ENCODE data around the gene CTPS1.

The CTPS1 gene

DNA sequence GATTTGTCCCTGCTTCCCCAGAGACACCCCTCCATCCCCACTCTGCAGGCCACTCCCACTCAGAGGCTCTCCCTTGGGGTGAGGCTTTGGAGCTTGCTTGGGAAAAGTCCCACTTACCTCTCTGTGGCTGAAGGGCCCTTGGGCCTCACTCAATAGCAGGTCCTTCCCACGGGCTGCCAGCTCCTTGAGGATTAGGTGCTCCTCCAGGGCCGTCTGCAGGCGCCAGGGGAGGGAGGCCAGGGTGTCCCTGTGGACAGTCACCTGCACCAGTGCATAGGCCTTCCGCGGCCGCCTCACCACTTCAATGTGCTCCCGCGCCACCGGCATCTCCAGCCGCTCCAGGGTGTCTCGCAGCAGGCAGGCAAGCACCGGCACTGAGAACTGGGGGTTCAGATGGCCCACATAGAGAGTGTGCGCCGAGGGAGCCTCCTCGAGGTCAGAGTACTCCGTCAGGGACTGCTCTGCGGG is 40.6 kb downstream of the CTPS1 start:
- TF ChIP-seq EZH2phosphoT487 (IDR thresholded peaks at IDR 0.05; ENCODE audit: borderline replicate concordance) (no peak), CTCF (conservative IDR thresholded peaks at IDR 0.05; ENCODE audit: low read length) (no peak)
- Histone ChIP-seq H3K4me1 (ENCODE audit: insufficient read depth, low read length, poor library complexity, severe bottlenecking) (peaks cover 20% of the 10 kb centered on the region), H3K79me2 (ENCODE audit: insufficient read depth, low read length) (no peaks in the 10 kb centered on the region), H2AFZ (ENCODE audit: low read length) (no peak overlapping the region), H3K27me3 (ENCODE audit: insufficient read depth, low read length, poor library complexity, severe bottlenecking) (no peaks in the 10 kb centered on the region), H3K36me3 (ENCODE audit: insufficient read depth, low read length) (peaks cover 35% of the 10 kb centered on the region; the same call in 1 of the 2 replicates), H4K20me1 (ENCODE audit: insufficient read depth, low read length, poor library complexity, severe bottlenecking) (no peaks in the 10 kb centered on the region), H3K4me2 (ENCODE audit: low read depth, low read length, poor library complexity, severe bottlenecking) (no peak overlapping the region), H3F3A (ENCODE audit: low read depth) (no peaks in the 10 kb centered on the region), H3K9me3 (ENCODE audit: insufficient read depth, low read depth, low read length) (no peaks in the 10 kb centered on the region), H3K9ac (ENCODE audit: low read depth, low read length, poor library complexity, severe bottlenecking) (no peak overlapping the region), H3K9me2 (replicated peaks; ENCODE audit: low read depth, low read length) (no peaks in the 10 kb centered on the region), H3K4me3 (ENCODE audit: low read length, poor library complexity, severe bottlenecking) (no peak overlapping the region)

DNA sequence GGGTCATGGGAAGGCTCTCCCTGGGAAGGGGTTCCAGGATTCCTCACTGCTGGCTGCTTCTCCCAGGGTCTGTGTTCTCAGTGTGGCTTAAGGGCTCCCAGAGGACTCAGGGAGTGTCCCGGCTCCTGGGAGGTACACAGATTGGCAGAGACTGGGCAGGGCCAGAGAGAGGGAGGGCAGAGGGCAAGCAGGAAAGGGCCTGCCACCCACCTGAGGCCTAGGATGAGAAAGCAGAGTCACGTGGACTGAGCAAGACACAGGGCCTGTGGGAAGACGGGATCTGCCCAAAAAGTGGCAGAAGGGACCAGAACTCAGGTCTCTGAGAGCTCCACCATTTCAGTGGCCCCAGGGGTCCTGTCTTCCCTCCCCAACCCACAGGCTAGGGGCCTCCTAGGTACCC is 41.2 kb downstream of the CTPS1 start:
- Histone ChIP-seq H3F3A (ENCODE audit: low read depth) (no peaks in the 10 kb centered on the region), H2AFZ (ENCODE audit: low read length) (no peak overlapping the region), H3K79me2 (ENCODE audit: insufficient read depth, low read length) (no peaks in the 10 kb centered on the region), H3K4me1 (ENCODE audit: insufficient read depth, low read length, poor library complexity, severe bottlenecking) (peaks cover 15% of the 10 kb centered on the region), H4K20me1 (ENCODE audit: insufficient read depth, low read length, poor library complexity, severe bottlenecking) (no peaks in the 10 kb centered on the region), H3K9me2 (replicated peaks; ENCODE audit: low read depth, low read length) (no peaks in the 10 kb centered on the region), H3K27me3 (ENCODE audit: insufficient read depth, low read length, poor library complexity, severe bottlenecking) (no peaks in the 10 kb centered on the region), H3K4me2 (ENCODE audit: low read depth, low read length, poor library complexity, severe bottlenecking) (no peak overlapping the region), H3K4me3 (ENCODE audit: low read length, poor library complexity, severe bottlenecking) (no peak overlapping the region), H3K9me3 (ENCODE audit: insufficient read depth, low read depth, low read length) (no peaks in the 10 kb centered on the region), H3K9ac (ENCODE audit: low read depth, low read length, poor library complexity, severe bottlenecking) (peak overlapping the region; percentile 16), H3K36me3 (ENCODE audit: insufficient read depth, low read length) (peaks cover 30% of the 10 kb centered on the region; the same call in 1 of the 2 replicates)
- no peak for TF ChIP-seq EZH2phosphoT487 (IDR thresholded peaks at IDR 0.05; ENCODE audit: borderline replicate concordance)
- TF ChIP-seq CTCF (conservative IDR thresholded peaks at IDR 0.05; ENCODE audit: low read length): no peak

DNA sequence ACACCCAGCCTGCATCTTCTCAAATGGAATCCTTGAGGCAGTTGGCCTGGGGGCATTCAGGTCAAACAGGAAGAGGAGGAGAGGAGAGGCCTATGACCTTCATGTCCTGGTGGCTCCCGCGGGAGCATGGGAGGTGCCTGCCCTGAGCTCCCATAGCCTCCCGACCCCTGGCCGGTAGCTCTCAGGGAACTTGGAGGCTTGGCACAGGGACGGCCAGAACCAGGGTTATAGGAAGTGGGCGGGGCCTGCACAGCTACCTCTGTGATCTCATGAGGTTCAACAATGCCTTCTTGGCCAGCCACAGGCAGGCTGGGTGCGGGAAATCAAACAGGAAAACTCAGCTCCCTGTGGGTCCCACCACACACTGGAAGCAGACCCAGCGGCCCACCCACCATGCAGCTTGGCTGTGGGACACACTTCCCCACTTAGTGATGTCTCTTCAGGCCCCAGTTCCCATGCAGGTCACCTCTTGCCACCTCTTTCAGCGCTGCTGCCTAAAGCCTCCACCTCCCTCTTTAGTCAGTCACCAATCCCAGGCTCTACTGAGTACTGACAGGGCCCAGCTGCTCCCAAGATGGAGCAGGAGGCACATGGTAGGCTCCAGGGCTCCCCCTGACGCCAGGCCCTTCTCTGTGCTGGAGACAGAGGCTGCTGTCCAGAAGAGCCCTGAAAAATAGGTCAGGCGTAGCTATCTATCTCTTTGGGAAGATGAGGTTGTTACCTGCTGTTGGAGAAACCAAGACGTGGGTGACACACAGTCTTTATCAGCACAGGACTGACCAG is 42.2 kb downstream of the CTPS1 start, which contains the start of gene SLFNL1:
Gene SLFNL1, minus strand, starts transcription at position 200 of the 783 bp plus-strand sequence. CDS start 1,065 bp downstream, outside the sequence.
- Histone ChIP-seq H3K9me2 (replicated peaks; ENCODE audit: low read depth, low read length) (no peaks in the 10 kb centered on the region), H4K20me1 (ENCODE audit: insufficient read depth, low read length, poor library complexity, severe bottlenecking) (no peaks in the 10 kb centered on the region), H3K79me2 (ENCODE audit: insufficient read depth, low read length) (no peaks in the 10 kb centered on the region), H3K4me1 (ENCODE audit: insufficient read depth, low read length, poor library complexity, severe bottlenecking) (peaks cover 15% of the 10 kb centered on the region), H3K4me2 (ENCODE audit: low read depth, low read length, poor library complexity, severe bottlenecking) (no peak within 1 kb of the TSS), H3F3A (ENCODE audit: low read depth) (no peaks in the 10 kb centered on the region), H3K9ac (ENCODE audit: low read depth, low read length, poor library complexity, severe bottlenecking) (peak within 1 kb of the TSS; percentile 16), H2AFZ (ENCODE audit: low read length) (no peak within 1 kb of the TSS), H3K4me3 (ENCODE audit: low read length, poor library complexity, severe bottlenecking) (no peak within 1 kb of the TSS), H3K36me3 (ENCODE audit: insufficient read depth, low read length) (peaks cover 31% of the 10 kb centered on the region; the same call in 1 of the 2 replicates), H3K27me3 (ENCODE audit: insufficient read depth, low read length, poor library complexity, severe bottlenecking) (no peaks in the 10 kb centered on the region), H3K9me3 (ENCODE audit: insufficient read depth, low read depth, low read length) (no peaks in the 10 kb centered on the region)
- TF ChIP-seq EZH2phosphoT487 (IDR thresholded peaks at IDR 0.05; ENCODE audit: borderline replicate concordance) (no peak), CTCF (conservative IDR thresholded peaks at IDR 0.05; ENCODE audit: low read length) (no peak)

All from Loucy (cell line).